GM21576 (cell line): ENCODE results near the gene CAPNS1.
"Not testable (repeated sequence)": the region's sequence is repeated elsewhere in the genome, so short reads cannot be mapped to it uniquely, and the experiment has no call there.

Source experiments
- ATAC-seq: cut with Tn5 transposase; IDR thresholded peaks from one replicate; pipeline ENCODE4 v1.9.1; 2021; ENCODE audit warnings: mild to moderate bottlenecking, moderate library complexity; ENCODE audit not compliant: unreplicated experiment

Gene CAPNS1

GRCh38 chr19:36113894-36114720, 25.8 kb upstream of the CAPNS1 start:
- no peak for ATAC-seq

GRCh38 chr19:36114721-36115452, 25.0 kb upstream of the CAPNS1 start, which contains the start of gene POLR2I:
Gene POLR2I, minus strand, starts transcription at chr19:36114875. Its CDS starts 19 bp downstream, at chr19:36114856.
- peak; percentile 87 for ATAC-seq

- peak; percentile 1 for ATAC-seq
These were observed 24.2 kb upstream of the CAPNS1 start, which contains the start of gene TBCB for GRCh38 chr19:36115453-36116343. Gene TBCB, plus strand, starts transcription at chr19:36115468. Its CDS starts 93 bp downstream, at chr19:36115561.

- ATAC-seq, result no peak
These were observed 23.6 kb upstream of the CAPNS1 start for GRCh38 chr19:36116344-36116637.

- no peak for ATAC-seq
These were observed 19.5 kb upstream of the CAPNS1 start for GRCh38 chr19:36120092-36120983.

GRCh38 chr19:36120984-36121358, 18.9 kb upstream of the CAPNS1 start:
- ATAC-seq, result no peak

GRCh38 chr19:36121486-36122124, 18.3 kb upstream of the CAPNS1 start:
- ATAC-seq, result no peak

GRCh38 chr19:36125557-36125956, 14.3 kb upstream of the CAPNS1 start:
- no peak for ATAC-seq

- peak; percentile 13 for ATAC-seq
These were observed 11.5 kb upstream of the CAPNS1 start for GRCh38 chr19:36128392-36128736.

- not testable (repeated sequence) for ATAC-seq
These were observed 8.6 kb upstream of the CAPNS1 start for GRCh38 chr19:36131221-36131620.

- ATAC-seq, result not testable (repeated sequence)
These were observed 5.0 kb upstream of the CAPNS1 start for GRCh38 chr19:36134867-36135266.

- ATAC-seq, result no peak
These were observed 2.7 kb upstream of the CAPNS1 start for GRCh38 chr19:36136964-36137686.

GRCh38 chr19:36139120-36139472, 770 bp upstream of the CAPNS1 start:
- no peak for ATAC-seq

GRCh38 chr19:36140304-36141038, 605 bp downstream of the CAPNS1 start:
- ATAC-seq, result no peak

GRCh38 chr19:36141039-36141927, 1.4 kb downstream of the CAPNS1 start:
- peak; percentile 46 for ATAC-seq

- ATAC-seq, result no peak
These were observed 2.2 kb downstream of the CAPNS1 start for GRCh38 chr19:36142046-36142445.

- no peak for ATAC-seq
These were observed 2.6 kb downstream of the CAPNS1 start for GRCh38 chr19:36142496-36142895.

- no peak for ATAC-seq
These were observed 4.8 kb downstream of the CAPNS1 start for GRCh38 chr19:36144624-36145023.
